Astrocyte (in vitro differentiated cells and primary cell): ENCODE measurements around the gene UQCC5. TPM values are rescaled to one million over a fixed set of nuclear protein-coding genes. Genes with fewer than 3 reads are reported as not detected.

Experiments
- DNase-seq: peaks from one replicate; pipeline ENCODE4 v3.0.0-alpha.2; 2010; ENCODE audit warnings: low read depth
- FAIRE-seq: peaks from 2 replicates; lab custom pipeline; 2011; peaks lifted over from hg19 to GRCh38; lab: Jason Lieb, UNC
- H2AFZ ChIP-seq: 2 replicates; pipeline ENCODE4 v1.6.0; 2012; ENCODE audit warnings: low read depth, low read length, inconsistent platforms
- H3K27ac ChIP-seq: 2 replicates; pipeline ENCODE4 v1.5.1; 2011; ENCODE audit warnings: low read depth, low read length, inconsistent platforms
- H3K27me3 ChIP-seq: 2 replicates; pipeline ENCODE4 v1.6.0; 2011; ENCODE audit warnings: low read length, inconsistent platforms; ENCODE audit not compliant: insufficient read depth
- H3K36me3 ChIP-seq: 2 replicates; pipeline ENCODE4 v1.5.1; 2011; ENCODE audit warnings: low read length, inconsistent platforms; ENCODE audit not compliant: insufficient read depth
- H3K4me1 ChIP-seq: 2 replicates; pipeline ENCODE4 v1.5.1; 2011; ENCODE audit warnings: low read length, inconsistent platforms; ENCODE audit not compliant: insufficient read depth
- H3K4me2 ChIP-seq: 2 replicates; pipeline ENCODE4 v1.6.0; 2012; ENCODE audit warnings: low read length, inconsistent platforms
- H3K4me3 ChIP-seq: 2 replicates; pipeline ENCODE4 v1.5.1; 2011; ENCODE audit warnings: low read depth, mild to moderate bottlenecking, low read length, inconsistent platforms; ENCODE audit not compliant: insufficient read depth
- H3K79me2 ChIP-seq: 2 replicates; pipeline ENCODE4 v1.6.0; 2012; ENCODE audit warnings: mild to moderate bottlenecking, low read length, inconsistent platforms; ENCODE audit not compliant: insufficient read depth
- H3K9ac ChIP-seq: 2 replicates; pipeline ENCODE4 v1.6.0; 2012; ENCODE audit warnings: mild to moderate bottlenecking, low read length, inconsistent platforms
- H3K9me3 ChIP-seq: 2 replicates; pipeline ENCODE4 v1.5.1; 2012; ENCODE audit warnings: low read depth, mild to moderate bottlenecking, low read length, inconsistent platforms; ENCODE audit not compliant: insufficient read depth
- H4K20me1 ChIP-seq: 2 replicates; pipeline ENCODE4 v1.6.0; 2012; ENCODE audit warnings: low read length, inconsistent platforms; ENCODE audit not compliant: insufficient read depth
- H3K27ac Mint-ChIP-seq: one replicate; pipeline ENCODE4 v1.8.0; 2021; ENCODE audit warnings: mild to moderate bottlenecking, mixed read lengths; ENCODE audit not compliant: unreplicated experiment
- H3K27me3 Mint-ChIP-seq: one replicate; pipeline ENCODE4 v1.8.0; 2021; ENCODE audit warnings: low read depth, mixed read lengths; ENCODE audit not compliant: unreplicated experiment
- H3K36me3 Mint-ChIP-seq: one replicate; pipeline ENCODE4 v1.8.0; 2021; ENCODE audit warnings: low read depth, mixed read lengths; ENCODE audit not compliant: unreplicated experiment
- H3K4me1 Mint-ChIP-seq: one replicate; pipeline ENCODE4 v1.8.0; 2021; ENCODE audit warnings: low read depth, mixed read lengths; ENCODE audit not compliant: unreplicated experiment
- H3K4me3 Mint-ChIP-seq: one replicate; pipeline ENCODE4 v1.8.0; 2021; ENCODE audit warnings: mild to moderate bottlenecking, moderate library complexity, mixed read lengths; ENCODE audit not compliant: unreplicated experiment
- H3K9me3 Mint-ChIP-seq: one replicate; pipeline ENCODE4 v1.8.0; 2021; ENCODE audit warnings: mild to moderate bottlenecking, mixed read lengths; ENCODE audit not compliant: unreplicated experiment
- EZH2 ChIP-seq: IDR thresholded peaks from 2 replicates; pipeline ENCODE4 v1.6.1; 2012; ENCODE audit warnings: mild to moderate bottlenecking, low read length, inconsistent platforms; ENCODE audit not compliant: insufficient read depth
- total RNA-seq: library from RNA; stranded (reverse); gene quantifications from 2 replicates; pipeline ENCODE4 v1.2.1, GENCODE V29; 2021
- TF ChIP-seq, protein P1 (sequence below): IDR thresholded peaks from 2 replicates; pipeline ENCODE4 v1.5.1; 2011; ENCODE audit warnings: low read depth, mild to moderate bottlenecking, inconsistent platforms, low read length, moderate library complexity; ENCODE audit not compliant: insufficient read depth

The UQCC5 gene
- total RNA-seq, 1 donor from 2014 or later, result 22.9 TPM

GRCh38 chr3:52516509-52517195 lies 19.8 kb upstream of the UQCC5 start:
- no peaks in the 10 kb centered on the region for H3K4me1 Mint-ChIP-seq
- H3K27me3 ChIP-seq, result peaks cover 3% of the 10 kb centered on the region
- H3K27ac ChIP-seq, result no peak overlapping the region
- no peaks in the 10 kb centered on the region for H4K20me1 ChIP-seq
- no peak overlapping the region for H2AFZ ChIP-seq
- no peaks in the 10 kb centered on the region for H3K36me3 Mint-ChIP-seq
- no peak overlapping the region for H3K4me2 ChIP-seq
- no peaks in the 10 kb centered on the region for H3K79me2 ChIP-seq
- DNase-seq, result no peak
- H3K4me1 ChIP-seq, result no peaks in the 10 kb centered on the region
- TF ChIP-seq, protein P1, sequence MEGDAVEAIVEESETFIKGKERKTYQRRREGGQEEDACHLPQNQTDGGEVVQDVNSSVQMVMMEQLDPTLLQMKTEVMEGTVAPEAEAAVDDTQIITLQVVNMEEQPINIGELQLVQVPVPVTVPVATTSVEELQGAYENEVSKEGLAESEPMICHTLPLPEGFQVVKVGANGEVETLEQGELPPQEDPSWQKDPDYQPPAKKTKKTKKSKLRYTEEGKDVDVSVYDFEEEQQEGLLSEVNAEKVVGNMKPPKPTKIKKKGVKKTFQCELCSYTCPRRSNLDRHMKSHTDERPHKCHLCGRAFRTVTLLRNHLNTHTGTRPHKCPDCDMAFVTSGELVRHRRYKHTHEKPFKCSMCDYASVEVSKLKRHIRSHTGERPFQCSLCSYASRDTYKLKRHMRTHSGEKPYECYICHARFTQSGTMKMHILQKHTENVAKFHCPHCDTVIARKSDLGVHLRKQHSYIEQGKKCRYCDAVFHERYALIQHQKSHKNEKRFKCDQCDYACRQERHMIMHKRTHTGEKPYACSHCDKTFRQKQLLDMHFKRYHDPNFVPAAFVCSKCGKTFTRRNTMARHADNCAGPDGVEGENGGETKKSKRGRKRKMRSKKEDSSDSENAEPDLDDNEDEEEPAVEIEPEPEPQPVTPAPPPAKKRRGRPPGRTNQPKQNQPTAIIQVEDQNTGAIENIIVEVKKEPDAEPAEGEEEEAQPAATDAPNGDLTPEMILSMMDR, result no peak
- no peak for TF ChIP-seq EZH2
- H3K27ac Mint-ChIP-seq, result no peak overlapping the region
- H3K9me3 ChIP-seq, result no peaks in the 10 kb centered on the region
- H3K4me3 ChIP-seq, result no peak overlapping the region
- H3K9ac ChIP-seq, result no peak overlapping the region
- no peaks in the 10 kb centered on the region for H3K36me3 ChIP-seq
- FAIRE-seq, result no peak
- no peaks in the 10 kb centered on the region for H3K9me3 Mint-ChIP-seq
- no peak overlapping the region for H3K4me3 Mint-ChIP-seq
- peaks cover 38% of the 10 kb centered on the region for H3K27me3 Mint-ChIP-seq

DNA sequence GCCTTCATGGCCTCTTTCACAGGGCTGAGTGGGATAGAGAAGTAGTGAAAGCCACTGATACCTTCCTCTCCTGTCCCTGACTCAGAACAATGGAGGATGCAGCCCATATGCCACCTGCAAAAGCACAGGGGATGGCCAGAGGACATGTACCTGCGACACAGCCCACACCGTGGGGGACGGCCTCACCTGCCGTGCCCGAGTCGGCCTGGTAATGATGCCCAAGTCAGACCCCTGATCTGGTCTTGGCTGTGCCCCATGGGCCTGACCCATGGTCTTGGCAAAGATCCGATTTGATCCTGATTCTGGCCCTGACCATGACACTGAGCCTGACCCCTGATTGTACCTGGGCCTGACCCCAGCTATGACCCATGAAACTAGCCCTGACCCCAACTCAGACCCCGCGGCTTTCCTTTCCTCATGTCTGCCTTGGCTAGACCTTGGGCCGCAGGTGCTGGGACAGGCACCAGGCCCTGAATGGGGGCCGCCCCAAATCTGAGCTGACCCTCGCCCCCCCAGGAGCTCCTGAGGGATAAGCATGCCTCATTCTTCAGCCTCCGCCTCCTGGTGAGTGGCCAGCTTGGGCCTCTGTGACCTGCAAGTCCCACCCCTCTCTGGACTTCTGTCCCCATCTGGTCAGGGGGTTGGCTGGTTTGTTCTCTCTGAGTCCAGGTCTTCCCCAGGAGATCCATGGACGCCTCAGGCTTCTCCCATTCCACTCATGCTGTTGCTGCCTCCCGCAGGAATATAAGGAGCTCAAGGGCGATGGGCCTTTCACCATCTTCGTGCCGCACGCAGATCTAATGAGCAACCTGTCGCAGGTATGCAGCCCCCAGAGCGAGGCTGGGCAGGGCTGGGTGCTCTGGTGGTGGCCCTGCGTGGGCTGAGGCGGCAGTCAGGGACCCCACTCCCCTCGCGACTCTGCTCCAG lies 18.3 kb upstream of the UQCC5 start:
- H3K4me1 ChIP-seq, result no peaks in the 10 kb centered on the region
- no peak overlapping the region for H3K4me2 ChIP-seq
- H3K79me2 ChIP-seq, result no peaks in the 10 kb centered on the region
- H3K27me3 Mint-ChIP-seq, result peaks cover 30% of the 10 kb centered on the region
- H3K4me1 Mint-ChIP-seq, result no peaks in the 10 kb centered on the region
- no peak overlapping the region for H3K9ac ChIP-seq
- no peak overlapping the region for H3K27ac ChIP-seq
- no peaks in the 10 kb centered on the region for H3K27me3 ChIP-seq
- H3K27ac Mint-ChIP-seq, result no peak overlapping the region
- no peak for FAIRE-seq
- H3K36me3 Mint-ChIP-seq, result no peaks in the 10 kb centered on the region
- H3K9me3 ChIP-seq, result no peaks in the 10 kb centered on the region
- H2AFZ ChIP-seq, result peak overlapping the region; percentile 41
- H4K20me1 ChIP-seq, result no peaks in the 10 kb centered on the region
- no peak for DNase-seq
- H3K4me3 Mint-ChIP-seq, result no peak overlapping the region
- H3K9me3 Mint-ChIP-seq, result no peaks in the 10 kb centered on the region
- TF ChIP-seq EZH2, result no peak
- TF ChIP-seq, protein P1, result no peak
- no peak overlapping the region for H3K4me3 ChIP-seq
- no peaks in the 10 kb centered on the region for H3K36me3 ChIP-seq
